GF-D8 (cell line): ENCODE data around the gene CCR5AS.
"Not testable (repeated sequence)": the region's sequence is repeated elsewhere in the genome, so short reads cannot be mapped to it uniquely, and the experiment has no call there.

Experiments used
- DNase-seq: peaks from one replicate; lab custom pipeline; 2025; lab: John Stamatoyannopoulos, UW

CCR5AS gene

DNA sequence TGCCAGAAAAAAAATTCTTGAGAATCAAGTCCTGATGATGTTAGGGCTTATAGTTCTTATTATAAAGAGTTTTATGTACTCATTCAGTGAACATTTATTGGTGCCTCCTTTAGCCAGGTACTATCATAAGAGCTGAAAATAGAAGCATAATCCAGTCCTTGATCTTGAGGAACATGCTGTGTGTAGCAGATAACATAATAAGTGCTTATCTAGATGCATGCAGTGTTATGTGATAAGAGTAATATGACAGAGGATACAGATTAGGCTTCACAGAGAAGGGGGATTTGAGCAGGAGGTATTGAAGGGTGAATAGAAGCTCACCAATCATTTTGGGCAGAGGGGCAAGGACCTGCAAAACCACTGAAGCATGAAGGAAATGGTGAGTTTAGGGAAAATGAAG, 51.9 kb downstream of the CCR5AS start:
- peak; percentile 16 for DNase-seq

DNA sequence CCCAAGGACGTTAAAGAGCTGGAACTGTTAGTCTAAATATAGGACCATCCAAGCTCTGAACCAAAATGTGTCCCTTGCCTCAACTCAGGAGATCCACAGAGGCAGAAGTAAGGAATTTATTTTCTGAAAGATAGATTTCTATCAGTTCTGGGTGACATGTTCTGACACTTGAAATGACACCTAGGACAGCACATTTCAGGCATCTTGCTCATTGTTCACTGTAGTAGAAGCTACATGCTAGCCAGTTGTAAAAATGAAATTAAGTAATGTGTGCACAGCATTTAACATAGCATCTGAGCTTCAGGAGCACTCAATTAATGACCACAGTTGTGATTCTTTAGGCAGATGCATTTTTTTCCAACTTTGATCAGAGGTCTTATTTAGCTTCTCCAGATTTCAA, 52.4 kb downstream of the CCR5AS start:
- no peak for DNase-seq

DNA sequence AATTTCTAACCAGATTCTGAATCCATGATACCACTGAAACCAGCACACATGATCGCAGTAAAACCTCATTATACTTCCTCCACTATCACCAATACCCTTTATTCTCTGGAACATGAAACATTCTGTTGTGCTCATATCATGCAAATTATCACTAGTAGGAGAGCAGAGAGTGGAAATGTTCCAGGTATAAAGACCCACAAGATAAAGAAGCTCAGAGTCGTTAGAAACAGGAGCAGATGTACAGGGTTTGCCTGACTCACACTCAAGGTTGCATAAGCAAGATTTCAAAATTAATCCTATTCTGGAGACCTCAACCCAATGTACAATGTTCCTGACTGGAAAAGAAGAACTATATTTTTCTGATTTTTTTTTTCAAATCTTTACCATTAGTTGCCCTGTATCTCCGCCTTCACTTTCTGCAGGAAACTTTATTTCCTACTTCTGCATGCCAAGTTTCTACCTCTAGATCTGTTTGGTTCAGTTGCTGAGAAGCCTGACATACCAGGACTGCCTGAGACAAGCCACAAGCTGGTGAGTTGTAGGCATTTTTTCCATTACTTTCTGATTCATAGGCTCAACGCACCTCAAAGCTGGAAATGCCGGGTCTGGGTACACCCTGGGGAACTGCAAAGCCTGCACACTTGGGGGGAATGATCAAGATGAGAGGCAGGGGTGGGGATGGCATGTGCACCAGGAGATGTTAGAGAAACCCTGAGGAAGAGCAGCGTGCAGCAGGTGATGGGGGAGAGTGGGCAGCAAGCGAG, 53.0 kb downstream of the CCR5AS start, which contains the start of gene CCR2:
Gene CCR2, plus strand, starts transcription at position 465 of the 764 bp plus-strand sequence. CDS start 3,417 bp downstream, outside the sequence.
- DNase-seq, result peak; percentile 67

DNA sequence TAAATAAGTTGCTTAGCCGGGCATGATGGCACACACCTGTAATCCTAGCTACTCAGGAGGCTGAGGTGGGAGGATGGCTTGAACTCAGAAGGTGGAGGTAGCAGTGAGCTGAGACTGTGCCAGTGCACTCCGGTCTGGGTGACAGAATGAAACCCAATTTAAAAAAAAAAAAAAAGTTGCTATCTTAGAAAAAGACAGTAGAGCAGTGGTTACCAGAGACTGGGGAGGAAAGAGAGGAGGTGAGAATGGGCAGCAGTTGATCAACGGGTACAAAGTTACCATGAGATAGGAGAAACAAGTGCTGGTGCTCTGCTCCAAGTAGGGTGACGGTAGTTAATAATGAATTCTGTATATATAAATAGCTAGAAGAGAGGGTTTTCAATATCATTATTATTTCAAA, 53.8 kb downstream of the CCR5AS start:
- DNase-seq, result no peak

DNA sequence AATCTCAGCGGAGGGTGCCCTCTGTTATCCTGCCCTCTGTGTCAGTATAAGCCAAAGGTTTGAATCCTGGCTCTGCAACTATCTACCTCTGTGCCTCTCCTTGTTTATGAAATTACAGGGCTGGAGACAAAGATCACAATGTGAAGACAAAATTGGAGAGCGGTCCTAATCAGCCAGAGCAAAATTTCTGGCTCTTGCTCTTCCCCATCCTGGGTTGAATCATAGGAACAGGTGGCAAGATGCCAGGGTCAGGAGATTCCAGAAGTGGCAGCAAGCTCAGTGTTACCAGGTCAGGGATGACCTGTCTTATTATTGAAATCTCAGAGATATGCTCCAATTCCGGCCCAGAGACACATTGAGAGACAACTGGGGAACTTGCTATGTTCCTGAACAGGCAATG, 55.2 kb downstream of the CCR5AS start:
- DNase-seq, result no peak

DNA sequence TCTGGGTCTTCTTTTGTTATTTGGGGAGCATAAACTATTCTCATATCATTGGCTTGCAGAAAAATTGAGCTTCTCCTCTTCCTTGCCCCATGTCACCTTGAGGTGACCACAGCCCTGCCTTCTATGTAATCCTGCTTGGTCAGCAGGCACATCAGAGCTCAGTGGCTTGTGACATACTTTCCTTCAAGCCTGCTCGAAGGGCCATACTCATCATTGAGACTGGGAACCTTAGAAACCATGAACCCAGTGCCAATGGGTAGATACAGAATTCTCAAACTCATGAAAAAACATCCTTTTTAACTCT, 56.7 kb downstream of the CCR5AS start:
- no peak for DNase-seq

DNA sequence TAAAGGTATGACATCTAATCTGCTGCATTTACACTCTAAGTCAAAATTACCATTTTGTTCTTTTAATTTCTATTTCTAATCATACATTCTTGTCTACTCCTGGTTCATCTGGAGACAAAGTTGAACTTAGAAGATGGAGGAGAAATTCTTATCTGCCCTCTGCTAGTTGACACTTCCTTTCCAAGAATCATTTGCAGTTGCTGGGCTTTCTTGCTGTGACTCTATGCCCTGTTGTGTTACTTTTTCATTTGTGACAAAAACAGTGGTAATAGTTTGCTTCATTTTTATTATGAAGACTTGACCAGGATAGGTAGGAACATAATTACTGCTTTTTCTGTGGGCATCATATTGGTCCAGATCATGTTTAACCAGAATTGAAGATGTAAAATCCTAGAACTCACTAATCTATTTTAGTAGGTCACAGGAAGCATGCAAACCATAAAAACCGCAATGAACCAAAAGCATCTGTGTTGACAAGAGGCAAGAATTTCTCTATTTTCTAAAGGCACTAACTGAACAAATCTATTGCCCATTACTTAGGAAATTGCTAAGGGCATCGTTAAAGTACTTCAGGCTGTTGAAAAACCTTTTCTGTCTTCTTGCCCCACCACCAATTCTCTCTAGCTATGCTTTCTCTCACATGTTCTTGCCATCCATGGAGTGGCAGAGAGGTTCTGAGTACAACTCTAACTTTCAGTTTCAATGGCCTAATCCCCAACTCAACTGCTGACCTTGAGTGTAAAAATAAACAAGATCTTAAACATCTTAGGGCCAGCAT, 57.2 kb downstream of the CCR5AS start:
- DNase-seq, result peak; percentile 64

DNA sequence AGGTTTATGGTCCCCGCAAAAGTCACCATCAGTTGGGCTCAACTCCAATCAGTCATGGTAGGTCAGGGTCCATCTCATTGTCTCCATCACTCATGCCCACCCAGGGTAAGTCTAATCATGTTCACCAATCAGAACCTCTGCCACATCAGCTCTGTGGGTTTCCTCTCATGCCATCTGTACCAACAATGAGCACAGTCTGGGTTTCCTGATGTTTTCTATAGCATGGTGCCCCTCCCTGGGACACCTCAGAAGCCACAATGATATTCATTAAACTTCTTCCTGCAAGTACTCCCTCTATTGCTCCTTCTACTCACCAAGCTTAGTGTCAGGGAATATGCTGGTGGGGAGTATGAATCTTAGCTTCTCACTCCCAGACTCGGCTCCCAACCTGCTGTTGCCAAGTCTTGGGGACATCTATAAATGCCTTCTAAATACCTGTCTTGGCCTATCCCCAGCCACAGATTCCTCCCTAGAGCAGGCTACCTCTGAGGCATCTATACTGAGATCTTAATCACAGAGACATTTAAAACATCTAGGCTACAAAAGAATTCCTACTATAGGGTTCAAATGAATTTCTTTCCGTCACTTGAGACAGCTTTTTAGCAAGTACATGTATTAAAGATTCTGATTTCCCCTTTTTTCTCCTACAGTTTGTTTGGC, 57.9 kb downstream of the CCR5AS start:
- peak; percentile 14 for DNase-seq

DNA sequence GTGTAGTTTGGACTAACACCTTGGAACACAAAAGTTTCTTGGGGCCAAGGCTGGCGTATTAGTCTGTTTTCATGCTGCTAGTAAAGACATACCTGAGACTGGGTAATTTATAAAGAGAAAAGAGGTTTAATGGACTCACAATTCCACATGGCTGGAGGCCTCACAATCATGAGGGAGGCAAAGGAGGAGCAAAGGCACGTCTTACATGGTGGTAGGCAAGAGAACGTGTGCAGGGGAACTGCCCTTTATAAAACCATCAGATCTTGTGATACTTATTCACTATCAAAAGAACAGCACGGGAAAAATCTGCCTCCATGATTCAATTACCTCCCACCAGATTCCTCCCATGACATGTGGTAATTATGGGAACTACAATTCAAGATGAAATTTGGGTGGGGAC, 62.4 kb downstream of the CCR5AS start:
- DNase-seq, result no peak

DNA sequence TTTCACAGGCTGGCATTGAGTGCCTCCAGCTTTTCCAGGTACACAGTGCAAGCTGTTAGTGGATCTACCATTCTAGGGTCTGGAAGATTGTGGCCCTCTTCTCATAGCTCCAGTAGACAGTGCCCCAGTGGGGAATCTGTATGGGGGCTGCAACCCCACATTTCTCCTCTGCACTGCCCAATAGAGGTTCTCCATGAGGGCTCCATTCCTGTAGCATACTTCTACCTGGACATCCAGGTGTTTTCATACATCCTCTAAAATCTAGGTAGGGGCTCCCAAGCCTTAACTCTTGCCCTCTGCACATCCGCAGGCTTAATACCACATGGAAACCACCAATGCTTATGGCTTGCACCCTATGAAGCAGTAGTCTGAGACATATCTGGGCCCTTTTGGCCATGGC, 68.0 kb downstream of the CCR5AS start:
- no peak for DNase-seq

DNA sequence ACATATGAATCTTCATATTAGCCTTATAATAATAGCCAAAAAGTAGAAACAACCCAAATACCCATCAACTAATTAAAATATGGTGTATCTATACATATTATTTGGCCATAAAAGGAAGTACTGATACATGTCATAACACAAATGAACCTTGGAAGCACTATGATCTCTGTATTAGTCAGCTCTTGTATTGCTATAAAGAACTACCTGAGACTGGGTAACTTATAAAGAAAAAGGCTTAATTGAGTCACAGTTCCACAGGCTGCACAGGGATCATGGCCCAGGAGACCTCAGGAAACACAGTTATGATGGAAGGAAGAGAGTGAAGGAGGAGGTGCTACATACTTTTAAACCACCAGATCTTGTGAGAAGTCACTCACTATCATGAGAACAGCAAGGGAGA, 69.0 kb downstream of the CCR5AS start:
- no peak for DNase-seq

DNA sequence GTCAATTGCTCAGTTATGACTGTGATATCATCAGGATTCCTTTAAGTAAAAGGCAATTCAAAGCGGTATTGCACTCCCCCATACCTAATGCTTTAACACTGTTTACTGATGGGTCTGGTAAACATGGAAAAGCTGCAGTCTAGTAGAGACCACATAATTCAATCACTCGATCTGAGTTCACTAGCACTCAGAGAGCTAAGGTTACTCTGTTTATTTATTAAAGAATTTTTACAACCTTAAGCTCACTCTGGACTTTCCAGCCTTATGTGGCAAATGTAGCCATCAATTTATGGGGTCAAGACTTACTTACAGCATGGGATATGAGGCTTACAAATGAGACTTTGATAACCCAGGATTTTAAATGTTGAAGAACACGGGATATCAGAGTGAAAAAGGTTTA, 71.3 kb downstream of the CCR5AS start:
- no peak for DNase-seq

DNA sequence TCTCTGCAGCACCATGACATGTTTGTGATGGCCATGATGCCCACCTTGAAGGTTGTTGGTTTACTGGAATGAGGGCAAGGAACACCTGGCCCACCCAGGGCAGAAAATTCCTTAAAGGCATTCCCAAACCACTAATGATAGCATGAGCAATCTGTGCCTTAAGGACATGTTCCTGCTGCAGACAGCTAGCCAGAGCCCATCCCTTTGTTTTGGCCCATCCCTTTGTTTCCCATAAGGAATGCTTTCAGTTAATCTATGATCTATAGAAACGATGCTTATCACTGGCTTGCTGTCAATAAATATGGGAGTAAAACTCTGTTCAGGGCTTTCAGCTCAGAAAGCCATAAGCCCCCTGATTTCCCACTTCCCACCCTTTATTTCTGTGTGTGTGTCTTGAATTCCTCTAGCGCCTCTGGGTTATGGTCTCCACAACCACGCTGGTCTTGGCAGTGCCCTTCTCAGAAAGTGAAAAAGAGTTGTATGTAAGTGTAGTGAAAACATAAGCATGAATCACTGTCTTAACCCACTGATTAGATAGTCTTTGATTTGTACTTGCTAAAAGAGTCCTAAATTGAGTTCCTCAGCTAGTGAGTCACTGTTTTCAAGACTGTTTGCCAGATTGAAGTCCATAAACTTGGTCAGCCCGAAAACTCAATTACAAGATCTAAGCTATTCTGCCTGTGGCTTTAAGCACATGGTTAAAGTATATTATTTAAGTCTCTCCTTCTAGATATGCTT, 72.0 kb downstream of the CCR5AS start:
- DNase-seq, result no peak

DNA sequence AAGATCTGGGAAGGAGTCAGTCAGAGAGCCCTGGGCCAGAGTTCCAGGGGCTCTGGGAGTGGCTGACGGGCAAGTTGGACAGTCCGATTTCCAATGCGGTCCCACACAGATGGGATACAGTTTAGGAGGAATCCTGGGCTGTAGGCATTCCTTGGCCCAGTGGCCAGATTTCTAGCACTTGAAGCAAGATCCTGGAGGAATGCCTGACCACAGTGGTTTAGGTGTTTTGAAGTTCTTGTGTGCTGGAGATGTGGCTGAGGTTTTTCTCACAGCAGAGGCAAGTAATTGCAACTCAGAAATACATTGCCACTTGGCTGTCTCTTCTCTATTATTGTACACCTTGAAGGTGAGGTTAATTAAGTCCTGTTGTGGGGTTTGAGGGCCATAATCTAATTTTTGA, 76.2 kb downstream of the CCR5AS start:
- not testable (repeated sequence) for DNase-seq

DNA sequence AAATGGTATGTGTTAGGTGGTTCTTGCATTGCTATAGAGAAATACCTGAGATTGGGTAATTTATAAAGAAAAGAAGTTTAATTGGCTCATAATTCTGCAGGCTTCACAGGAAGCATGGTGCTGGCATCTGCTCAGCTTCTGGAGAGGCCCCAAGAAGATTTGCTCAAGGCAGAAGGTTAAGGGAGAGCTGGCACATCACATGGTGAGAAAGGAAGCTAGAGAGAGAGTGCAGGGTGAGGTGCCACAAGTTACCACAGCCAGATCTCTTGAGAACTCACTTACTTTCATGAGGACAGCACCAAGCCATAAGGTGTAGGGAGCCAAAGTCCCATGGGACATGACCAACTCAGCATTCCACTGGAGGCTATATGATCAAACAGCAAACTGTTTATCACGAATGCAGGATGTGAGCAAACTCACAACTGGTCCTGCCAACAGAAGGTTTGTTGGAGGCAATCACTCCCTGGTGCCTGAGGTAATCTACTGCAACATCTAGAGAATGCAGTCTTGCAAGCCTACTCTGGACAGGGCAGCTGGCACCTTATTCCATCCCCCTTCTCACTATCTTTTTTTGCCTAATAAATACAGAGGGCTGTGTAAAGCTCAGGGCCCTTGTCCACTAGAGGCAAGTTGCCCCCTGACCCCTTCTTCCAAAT, 81.1 kb downstream of the CCR5AS start:
- DNase-seq, result no peak

DNA sequence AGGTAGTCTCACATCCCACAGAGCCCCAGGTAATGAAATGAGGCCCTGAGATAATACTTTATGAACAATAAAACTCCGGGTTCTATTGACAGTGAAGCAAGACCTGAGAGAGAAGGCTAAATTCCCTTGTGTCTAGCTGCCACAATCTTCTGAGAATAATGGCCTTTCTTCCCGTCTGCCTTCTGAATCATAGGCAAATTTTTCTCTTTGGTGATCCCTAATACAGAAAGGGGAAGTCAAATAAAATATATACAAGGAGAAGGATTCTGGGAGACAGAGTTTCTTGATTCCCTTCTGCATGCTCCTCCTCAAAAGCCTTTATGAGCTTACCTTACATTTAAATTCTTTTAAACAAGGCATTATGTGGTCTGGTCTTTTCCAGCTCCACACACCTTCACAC, 82.8 kb downstream of the CCR5AS start:
- DNase-seq, result no peak

DNA sequence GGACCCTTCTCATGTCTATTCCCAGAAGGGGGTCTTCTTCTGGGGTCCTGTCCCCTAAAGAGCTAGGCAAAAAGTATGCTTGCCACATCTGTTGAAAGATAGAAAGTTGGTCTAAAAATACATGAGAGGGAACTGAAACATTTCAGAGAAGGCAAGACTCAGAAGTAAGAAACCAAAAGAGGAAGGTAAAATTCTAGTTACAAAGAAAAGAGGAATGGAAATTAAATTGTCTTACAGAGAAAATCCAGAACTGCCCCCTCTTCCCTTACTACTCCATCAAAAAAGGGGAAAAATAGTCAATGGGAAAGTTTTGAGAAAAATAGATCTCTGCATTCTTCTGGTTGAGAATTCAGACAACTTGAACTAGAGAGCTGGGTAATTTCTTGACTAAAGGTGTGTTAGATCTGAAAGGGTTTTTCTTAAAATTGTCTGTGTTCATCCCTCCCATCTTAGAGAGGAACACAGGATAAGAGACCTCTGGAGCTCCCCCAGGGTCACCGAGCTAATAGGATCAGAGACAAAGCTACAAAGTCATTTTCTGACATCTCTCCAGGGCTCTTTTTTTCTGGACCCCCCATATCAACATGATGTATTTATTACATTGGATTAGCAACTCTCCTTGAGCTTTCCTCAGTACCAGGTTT, 85.3 kb downstream of the CCR5AS start:
- no peak for DNase-seq

DNA sequence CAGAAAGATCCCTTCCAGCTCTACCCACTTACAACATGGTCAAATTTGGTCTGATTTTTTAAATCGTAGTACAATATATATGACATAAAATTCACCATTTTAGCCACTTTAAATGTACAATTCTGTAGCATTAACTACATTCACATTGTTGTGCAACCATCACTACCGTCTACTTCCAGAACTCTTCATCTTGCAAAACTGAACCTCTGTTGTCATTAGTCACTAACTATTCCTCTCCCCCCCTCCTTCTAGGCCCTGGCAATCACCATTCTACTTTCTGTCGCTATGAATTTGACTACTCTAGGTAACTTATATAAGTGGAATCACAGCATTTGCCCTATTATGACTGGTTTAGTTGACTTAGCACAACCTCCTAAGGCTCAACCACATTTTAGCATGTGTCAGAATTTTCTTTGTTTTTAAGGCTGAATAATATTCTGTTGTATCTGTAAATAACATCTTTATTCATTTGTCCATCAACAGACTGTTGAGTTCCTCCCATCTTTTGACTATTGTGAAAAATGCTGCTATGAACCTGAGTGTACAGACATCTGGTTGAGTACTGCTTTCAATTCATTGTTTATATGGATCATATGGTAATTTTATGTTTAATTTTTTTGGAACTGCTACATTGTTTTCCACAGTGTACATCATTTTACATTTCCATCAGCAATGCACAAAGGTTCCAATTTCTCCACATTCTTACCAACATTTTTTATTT, 88.5 kb downstream of the CCR5AS start:
- DNase-seq, result no peak

DNA sequence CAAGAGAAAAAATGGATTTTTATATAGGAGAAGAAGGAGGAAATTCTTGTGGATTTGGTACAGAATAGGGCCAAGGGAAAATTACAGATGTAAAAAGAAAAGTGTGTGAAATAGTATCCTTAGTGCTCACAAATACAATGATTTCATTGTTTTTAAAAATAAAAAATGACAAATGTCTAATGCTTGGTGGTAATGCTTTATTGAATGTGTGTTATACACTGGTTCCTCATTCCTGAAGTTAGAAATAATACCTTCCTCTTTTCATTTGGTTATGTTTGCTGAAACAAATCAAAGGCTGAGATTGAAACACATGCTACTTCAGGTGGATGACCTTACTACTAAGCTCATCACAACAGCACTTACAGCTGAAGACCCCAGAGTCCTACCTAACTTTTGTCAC, 90.7 kb downstream of the CCR5AS start:
- DNase-seq, result no peak

DNA sequence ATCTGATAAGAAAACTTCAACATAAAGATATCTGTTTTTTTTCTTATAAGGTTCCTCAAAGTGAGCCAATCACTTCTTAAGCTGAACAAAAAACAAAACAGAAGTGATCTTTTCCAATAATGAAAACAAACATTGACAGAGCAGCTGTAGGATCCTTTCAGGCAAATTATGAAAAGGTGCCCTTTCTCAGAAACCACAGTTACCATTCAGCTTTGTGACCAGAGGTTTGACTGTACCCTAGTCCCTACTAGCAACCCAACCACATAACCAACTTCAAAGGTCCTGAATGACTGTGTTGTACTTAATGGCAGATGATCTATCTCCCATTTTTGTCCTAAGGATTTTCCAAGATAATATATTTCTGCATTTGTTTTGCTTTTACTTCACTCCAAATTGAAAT, 92.3 kb downstream of the CCR5AS start:
- DNase-seq, result no peak
